HG02759 (cell line): ENCODE results near the gene LUC7L.
A peak's percentile ranks its signal among the peaks of the same experiment; 100 is the strongest.
"Not testable (repeated sequence)": the region's sequence is repeated elsewhere in the genome, so short reads cannot be mapped to it uniquely, and the experiment has no call there.

Experiments used
- ATAC-seq: cut with Tn5 transposase; IDR thresholded peaks from one replicate; pipeline ENCODE4 v1.9.1; 2021; ENCODE audit warnings: mild to moderate bottlenecking, moderate library complexity; ENCODE audit not compliant: unreplicated experiment

The LUC7L gene

GRCh38 chr16:230949-231348, 1.7 kb upstream of the LUC7L start:
- ATAC-seq: no peak

- not testable (repeated sequence) for ATAC-seq
Observed at GRCh38 chr16:230351-230750, 1.1 kb upstream of the LUC7L start.

- no peak for ATAC-seq
Observed at GRCh38 chr16:229731-230281, 557 bp upstream of the LUC7L start.

GRCh38 chr16:228151-228851, 948 bp downstream of the LUC7L start:
- peak; percentile 4 for ATAC-seq

- no peak for ATAC-seq
Observed at GRCh38 chr16:220021-220420, 9.2 kb downstream of the LUC7L start.

- ATAC-seq: no peak
Observed at GRCh38 chr16:212999-213398, 16.2 kb downstream of the LUC7L start.

GRCh38 chr16:211631-212180, 17.5 kb downstream of the LUC7L start:
- ATAC-seq: not testable (repeated sequence)

- ATAC-seq: not testable (repeated sequence)
Observed at GRCh38 chr16:209359-209758, 19.9 kb downstream of the LUC7L start.

GRCh38 chr16:204046-204445, 25.2 kb downstream of the LUC7L start:
- not testable (repeated sequence) for ATAC-seq

GRCh38 chr16:203246-203645, 26.0 kb downstream of the LUC7L start:
- no peak for ATAC-seq

GRCh38 chr16:200388-200787, 28.9 kb downstream of the LUC7L start:
- no peak for ATAC-seq

- no peak for ATAC-seq
Observed at GRCh38 chr16:194516-194915, 34.7 kb downstream of the LUC7L start.

GRCh38 chr16:193441-193840, 35.8 kb downstream of the LUC7L start:
- no peak for ATAC-seq

GRCh38 chr16:192686-193085, 36.6 kb downstream of the LUC7L start:
- ATAC-seq: no peak

GRCh38 chr16:191831-192230, 37.4 kb downstream of the LUC7L start:
- no peak for ATAC-seq

GRCh38 chr16:189604-190186, 39.6 kb downstream of the LUC7L start:
- no peak for ATAC-seq

- ATAC-seq: no peak
Observed at GRCh38 chr16:188674-189073, 40.6 kb downstream of the LUC7L start.

GRCh38 chr16:187330-187729, 41.9 kb downstream of the LUC7L start:
- no peak for ATAC-seq

- no peak for ATAC-seq
Observed at GRCh38 chr16:185691-186090, 43.6 kb downstream of the LUC7L start.

- no peak for ATAC-seq
Observed at GRCh38 chr16:185213-185612, 44.0 kb downstream of the LUC7L start.

- ATAC-seq: no peak
Observed at GRCh38 chr16:183005-183404, 46.2 kb downstream of the LUC7L start.

- ATAC-seq: no peak
Observed at GRCh38 chr16:181565-182021, 47.7 kb downstream of the LUC7L start.
